Measurements from ENCODE around the gene FIGNL2. TPM values are rescaled to one million over a fixed set of nuclear protein-coding genes. Genes with fewer than 3 reads are reported as not detected.

Gene FIGNL2
- total RNA-seq, 4 donors from 2014 or later: not detected

- Histone ChIP-seq H3K4me1 (no peaks in the 10 kb centered on the region), H3K27ac (no peak overlapping the region), H3K9me3 (no peaks in the 10 kb centered on the region), H3K36me3 (no peaks in the 10 kb centered on the region), H3K27me3 (no peaks in the 10 kb centered on the region), H3K4me3 (no peak overlapping the region)
- intact Hi-C loops (cut with DNase I; ENCODE audit: low total_unique reads) (no loop called here), in situ Hi-C loops (cut with MboI; ENCODE audit: low pct_ligation_motif_present in 1 of 4, low pct_unique_long_range_greater_than_20kb in 1 of 4, low sequenced_read_pairs in 3 of 4) (no loop called here)
- 71 to 72% methylated on average over 3 of the region's 3 CpGs for WGBS, 2 donors (ENCODE audit: low coverage in 1 of 2)
- no peak for DNase-seq
- TF ChIP-seq EP300 (IDR thresholded peaks at IDR 0.05; ENCODE audit: low read depth) (no peak), POLR2AphosphoS5 (IDR thresholded peaks at IDR 0.05) (no peak), POLR2A (IDR thresholded peaks at IDR 0.05) (no peak), CTCF (IDR thresholded peaks at IDR 0.05) (no peak)
Observed at GRCh38 chr12:51777973-51778372, 70.5 kb downstream of the FIGNL2 start.

- WGBS, 2 donors (ENCODE audit: low coverage in 1 of 2): 50% methylated on average over 2 of the region's 2 CpGs; no CpG with 5 or more reads in 1 of the 2 donors
- intact Hi-C loops (cut with DNase I; ENCODE audit: low total_unique reads): no loop called here
- H3K4me3 ChIP-seq: no peak overlapping the region
- H3K36me3 ChIP-seq: no peaks in the 10 kb centered on the region
- no peak for TF ChIP-seq POLR2A (IDR thresholded peaks at IDR 0.05)
- TF ChIP-seq CTCF (IDR thresholded peaks at IDR 0.05): no peak
- TF ChIP-seq POLR2AphosphoS5 (IDR thresholded peaks at IDR 0.05): no peak
- no peak for TF ChIP-seq EP300 (IDR thresholded peaks at IDR 0.05; ENCODE audit: low read depth)
- DNase-seq: no peak
- H3K9me3 ChIP-seq: no peaks in the 10 kb centered on the region
- no peaks in the 10 kb centered on the region for H3K27me3 ChIP-seq
- no peak overlapping the region for H3K27ac ChIP-seq
- no peaks in the 10 kb centered on the region for H3K4me1 ChIP-seq
- in situ Hi-C loops (cut with MboI; ENCODE audit: low pct_ligation_motif_present in 1 of 4, low pct_unique_long_range_greater_than_20kb in 1 of 4, low sequenced_read_pairs in 3 of 4): no loop called here
Observed at GRCh38 chr12:51777457-51777856, 71.1 kb downstream of the FIGNL2 start.

- H3K27me3 ChIP-seq: no peaks in the 10 kb centered on the region
- intact Hi-C loops (cut with DNase I; ENCODE audit: low total_unique reads) (no loop called here), in situ Hi-C loops (cut with MboI; ENCODE audit: low pct_ligation_motif_present in 1 of 4, low pct_unique_long_range_greater_than_20kb in 1 of 4, low sequenced_read_pairs in 3 of 4) (no loop called here)
- H3K36me3 ChIP-seq: no peaks in the 10 kb centered on the region
- 67 to 77% methylated on average over 1 to 2 of the region's 2 CpGs for WGBS, 2 donors (ENCODE audit: low coverage in 1 of 2)
- H3K4me3 ChIP-seq: no peak overlapping the region
- no peak for DNase-seq
- no peaks in the 10 kb centered on the region for H3K4me1 ChIP-seq
- H3K9me3 ChIP-seq: no peaks in the 10 kb centered on the region
- no peak for TF ChIP-seq CTCF (IDR thresholded peaks at IDR 0.05)
- TF ChIP-seq POLR2AphosphoS5 (IDR thresholded peaks at IDR 0.05): no peak
- TF ChIP-seq POLR2A (IDR thresholded peaks at IDR 0.05): no peak
- no peak for TF ChIP-seq EP300 (IDR thresholded peaks at IDR 0.05; ENCODE audit: low read depth)
- no peak overlapping the region for H3K27ac ChIP-seq
Observed at GRCh38 chr12:51774933-51775332, 73.6 kb downstream of the FIGNL2 start.

- H3K4me3 ChIP-seq: no peak overlapping the region
- in situ Hi-C loops (cut with MboI; ENCODE audit: low pct_ligation_motif_present in 1 of 4, low pct_unique_long_range_greater_than_20kb in 1 of 4, low sequenced_read_pairs in 3 of 4): no loop called here
- no peak for DNase-seq
- intact Hi-C loops (cut with DNase I; ENCODE audit: low total_unique reads): no loop called here
- no peak overlapping the region for H3K27ac ChIP-seq
- TF ChIP-seq POLR2AphosphoS5 (IDR thresholded peaks at IDR 0.05) (no peak), POLR2A (IDR thresholded peaks at IDR 0.05) (no peak), EP300 (IDR thresholded peaks at IDR 0.05; ENCODE audit: low read depth) (no peak)
- no peaks in the 10 kb centered on the region for H3K9me3 ChIP-seq
- no peaks in the 10 kb centered on the region for H3K36me3 ChIP-seq
- WGBS, 2 donors (ENCODE audit: low coverage in 1 of 2): 71 to 94% methylated on average over 1 to 2 of the region's 2 CpGs
- H3K27me3 ChIP-seq: no peaks in the 10 kb centered on the region
- no peaks in the 10 kb centered on the region for H3K4me1 ChIP-seq
Observed at GRCh38 chr12:51773145-51773869, 75.2 kb downstream of the FIGNL2 start.
